Measurements from ENCODE around the gene DPP7. TPM values are rescaled to one million over a fixed set of nuclear protein-coding genes. Genes with fewer than 3 reads are reported as not detected.

DPP7 gene
- total and polyA plus RNA-seq, 2 donors (not counting 1 experiment from before 2014, with no cell fraction given): 324 to 506 TPM

- ATAC-seq (ENCODE audit: low read depth) (peak; percentile 64), DNase-seq (peak; percentile 92)
- H3K27ac Mint-ChIP-seq: peak overlapping the region; percentile 78
- peaks cover 8% of the 10 kb centered on the region for H4K20me1 ChIP-seq (ENCODE audit: control insufficient read depth, insufficient read depth, low read length, poor library complexity, severe bottlenecking)
- H3K27me3 ChIP-seq (replicated peaks in 1 of 4; ENCODE audit: control extremely low read depth in 1 of 4, control insufficient read depth in 3 of 4, insufficient read depth in 4 of 4, low read length in 3 of 4): peaks cover 0 to 15% (median 1%) of the 10 kb centered on the region in 4 experiments
- H2AFZ ChIP-seq (ENCODE audit: insufficient read depth, low read depth, low read length, poor library complexity, severe bottlenecking): no peak overlapping the region
- H3K4me1 Mint-ChIP-seq: peaks cover 19% of the 10 kb centered on the region
- peaks cover 0 to 7% (median 0%) of the 10 kb centered on the region in 3 donors for H3K9me3 ChIP-seq (ENCODE audit: control extremely low read depth in 1 of 3, control insufficient read depth in 2 of 3, insufficient read depth in 1 of 3, low read length in 2 of 3)
- no peak overlapping the region for H3K9ac ChIP-seq (ENCODE audit: low read length)
- ChIA-PET CTCF (interaction anchor here (0.6 to 6.7 kb wide), 24 partner anchors 9 to 741 kb away, joined by 3 to 61 read pairs (median 5); partner anchors contain the start of genes ABCA2, MAN1B1, NPDC1 and TMEM141), POLR2A (interaction anchor here (0.6 to 1.6 kb wide), 6 partner anchors 9 to 169 kb away, joined by 3 to 7 read pairs (median 4); partner anchors contain the start of genes MAN1B1, PAXX and UAP1L1)
- peaks cover 6% of the 10 kb centered on the region for H3K27me3 Mint-ChIP-seq
- no peak overlapping the region for H3K27ac ChIP-seq (ENCODE audit: low read length in 2 of 2)
- H3K79me2 ChIP-seq (ENCODE audit: control insufficient read depth, insufficient read depth, low read length): no peaks in the 10 kb centered on the region
- no peaks in the 10 kb centered on the region for H3K36me3 ChIP-seq (replicated peaks in 1 of 2; ENCODE audit: control extremely low read depth in 1 of 2, control insufficient read depth in 1 of 2, extremely low read depth in 1 of 2, insufficient read depth in 2 of 2, low read length in 1 of 2)
- H3K4me1 ChIP-seq (ENCODE audit: control insufficient read depth in 2 of 2, insufficient read depth in 2 of 2, low read length in 2 of 2): peaks cover 15 to 35% of the 10 kb centered on the region in 2 donors
- H3K9me3 Mint-ChIP-seq (ENCODE audit: insufficient read depth): no peaks in the 10 kb centered on the region
- intact Hi-C loops (cut with micrococcal nuclease): loop anchor here (1.0 kb wide), 1 partner anchor 22 kb away; the partner anchor contains the start of gene NPDC1
- peak; percentile 78 for TF ChIP-seq CTCF (IDR thresholded peaks at IDR 0.05)
- TF ChIP-seq EZH2 (IDR thresholded peaks at IDR 0.05; ENCODE audit: borderline replicate concordance, insufficient read depth, low read depth, low read length, poor library complexity, severe bottlenecking): no peak
- WGBS (ENCODE audit: insufficient coverage): 87% methylated on average over 8 of the region's 12 CpGs
- no peak overlapping the region for H3K4me3 ChIP-seq (ENCODE audit: control extremely low read depth in 1 of 5, extremely low read depth in 1 of 5, insufficient read depth in 1 of 5, low read depth in 2 of 5, low read length in 4 of 5)
- peak overlapping the region; percentile 18 for H3K4me2 ChIP-seq (replicated peaks; ENCODE audit: low read depth, low read length, poor library complexity, severe bottlenecking)
- peak overlapping the region; percentile 57 for H3K4me3 Mint-ChIP-seq
These were observed 46.5 kb downstream of the DPP7 start for GRCh38 chr9:137067860-137068538.
